A549 treated with AZD2906 at 1 μM for 4 hours (cell line): ENCODE data around the gene COG1. TPM values are rescaled to one million over a fixed set of nuclear protein-coding genes. Genes with fewer than 3 reads are reported as not detected.

Experiments
- total RNA-seq: library from RNA; stranded (reverse); fragments of 200-300 nt; extraction: Qiagen RNA extraction; gene quantifications from 5 replicates; pipeline ENCODE4 v1.2.3, GENCODE V29; 2022

COG1 gene, protein sequence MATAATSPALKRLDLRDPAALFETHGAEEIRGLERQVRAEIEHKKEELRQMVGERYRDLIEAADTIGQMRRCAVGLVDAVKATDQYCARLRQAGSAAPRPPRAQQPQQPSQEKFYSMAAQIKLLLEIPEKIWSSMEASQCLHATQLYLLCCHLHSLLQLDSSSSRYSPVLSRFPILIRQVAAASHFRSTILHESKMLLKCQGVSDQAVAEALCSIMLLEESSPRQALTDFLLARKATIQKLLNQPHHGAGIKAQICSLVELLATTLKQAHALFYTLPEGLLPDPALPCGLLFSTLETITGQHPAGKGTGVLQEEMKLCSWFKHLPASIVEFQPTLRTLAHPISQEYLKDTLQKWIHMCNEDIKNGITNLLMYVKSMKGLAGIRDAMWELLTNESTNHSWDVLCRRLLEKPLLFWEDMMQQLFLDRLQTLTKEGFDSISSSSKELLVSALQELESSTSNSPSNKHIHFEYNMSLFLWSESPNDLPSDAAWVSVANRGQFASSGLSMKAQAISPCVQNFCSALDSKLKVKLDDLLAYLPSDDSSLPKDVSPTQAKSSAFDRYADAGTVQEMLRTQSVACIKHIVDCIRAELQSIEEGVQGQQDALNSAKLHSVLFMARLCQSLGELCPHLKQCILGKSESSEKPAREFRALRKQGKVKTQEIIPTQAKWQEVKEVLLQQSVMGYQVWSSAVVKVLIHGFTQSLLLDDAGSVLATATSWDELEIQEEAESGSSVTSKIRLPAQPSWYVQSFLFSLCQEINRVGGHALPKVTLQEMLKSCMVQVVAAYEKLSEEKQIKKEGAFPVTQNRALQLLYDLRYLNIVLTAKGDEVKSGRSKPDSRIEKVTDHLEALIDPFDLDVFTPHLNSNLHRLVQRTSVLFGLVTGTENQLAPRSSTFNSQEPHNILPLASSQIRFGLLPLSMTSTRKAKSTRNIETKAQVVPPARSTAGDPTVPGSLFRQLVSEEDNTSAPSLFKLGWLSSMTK
- 19.0 to 22.7 TPM (median 21.3 TPM) in 5 replicates for total RNA-seq

DNA sequence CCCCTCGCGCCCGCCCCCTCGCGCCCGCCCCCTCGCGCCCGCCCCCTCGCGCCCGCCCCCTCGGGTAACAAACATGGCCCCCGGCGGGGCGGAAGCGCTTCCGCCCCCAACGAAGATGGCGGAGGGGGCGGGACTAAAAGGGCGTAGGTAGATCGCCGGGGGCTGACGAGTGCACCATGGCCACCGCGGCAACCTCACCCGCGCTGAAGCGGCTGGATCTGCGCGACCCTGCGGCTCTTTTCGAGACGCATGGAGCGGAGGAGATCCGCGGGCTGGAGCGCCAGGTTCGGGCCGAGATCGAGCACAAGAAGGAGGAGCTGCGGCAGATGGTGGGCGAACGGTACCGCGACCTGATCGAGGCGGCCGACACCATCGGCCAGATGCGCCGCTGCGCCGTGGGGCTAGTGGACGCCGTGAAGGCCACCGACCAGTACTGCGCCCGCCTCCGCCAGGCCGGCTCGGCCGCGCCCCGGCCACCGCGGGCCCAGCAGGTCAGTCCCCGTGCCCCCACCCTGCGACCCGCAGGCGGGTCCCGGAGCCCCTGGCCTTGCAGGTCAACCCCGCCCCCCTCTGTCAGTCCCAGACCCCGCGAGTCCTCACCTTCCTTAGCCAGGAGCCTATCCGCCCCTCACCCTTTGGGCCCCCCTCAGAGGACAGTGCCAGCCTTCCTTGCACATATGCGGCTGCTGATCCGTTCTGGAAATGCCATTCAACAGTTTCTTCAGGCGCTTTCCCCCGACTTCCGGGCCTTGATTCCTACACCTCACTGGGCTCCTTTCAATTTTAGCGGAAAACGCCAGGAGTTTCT lies at the start of gene COG1:
Gene COG1 (plus strand): TSS at position 162 of the 808 bp plus-strand sequence. CDS start 15 bp downstream, at position 177.

Other genes starting within 250 kb of the COG1 start
- 16.0 to 18.2 TPM (median 17.0 TPM) in 5 replicates for gene SLC39A11, start 100.4 kb upstream of the COG1 start, total RNA-seq
- gene SSTR2, start 28.0 kb upstream of the COG1 start, total RNA-seq: 0.05 to 0.10 TPM (median 0.07 TPM) in 5 replicates
- not detected in 5 replicates for gene CPSF4L, start 68.8 kb downstream of the COG1 start, total RNA-seq
- gene CDC42EP4, start 118.9 kb downstream of the COG1 start, total RNA-seq: 60.1 to 66.0 TPM (median 61.3 TPM) in 5 replicates